NCI-H2107 treated with DMSO at 0.1 percent for 48 hours (cell line): Measurements from ENCODE around the gene PHF2.
A peak's percentile ranks its signal among the peaks of the same experiment; 100 is the strongest.

Experiments used
- DNase-seq: peaks from one replicate; lab custom pipeline; 2025; ENCODE audit not compliant: unreplicated experiment; lab: John Stamatoyannopoulos, UW

PHF2 gene

GRCh38 chr9:93697352-93698139 lies 121.2 kb downstream of the PHF2 start:
- DNase-seq: peak; percentile 94

- no peak for DNase-seq
Measured at GRCh38 chr9:93698140-93698908, 121.9 kb downstream of the PHF2 start.

GRCh38 chr9:93699650-93700049 lies 123.3 kb downstream of the PHF2 start:
- peak; percentile 60 for DNase-seq

- DNase-seq: no peak
Measured at GRCh38 chr9:93701494-93702218, 125.3 kb downstream of the PHF2 start.

GRCh38 chr9:93702261-93702660 lies 125.9 kb downstream of the PHF2 start:
- DNase-seq: no peak

- DNase-seq: no peak
Measured at GRCh38 chr9:93708289-93708986, 132.1 kb downstream of the PHF2 start.

GRCh38 chr9:93708987-93709302 lies 132.6 kb downstream of the PHF2 start:
- DNase-seq: no peak

- DNase-seq: no peak
Measured at GRCh38 chr9:93709600-93710369, 133.4 kb downstream of the PHF2 start.

- DNase-seq: no peak
Measured at GRCh38 chr9:93710370-93710723, 134.0 kb downstream of the PHF2 start.

GRCh38 chr9:93711002-93711401 lies 134.6 kb downstream of the PHF2 start:
- no peak for DNase-seq

GRCh38 chr9:93712896-93713295 lies 136.5 kb downstream of the PHF2 start:
- DNase-seq: no peak

- DNase-seq: no peak
Measured at GRCh38 chr9:93713716-93714115, 137.3 kb downstream of the PHF2 start.

- DNase-seq: no peak
Measured at GRCh38 chr9:93721417-93721965, 145.1 kb downstream of the PHF2 start.

- DNase-seq: no peak
Measured at GRCh38 chr9:93724852-93725251, 148.5 kb downstream of the PHF2 start.

GRCh38 chr9:93725382-93725781 lies 149.0 kb downstream of the PHF2 start:
- DNase-seq: no peak

GRCh38 chr9:93726147-93726546 lies 149.8 kb downstream of the PHF2 start:
- DNase-seq: no peak
